ENCODE results near the gene GP2. TPM values are rescaled to one million over a fixed set of nuclear protein-coding genes. Genes with fewer than 3 reads are reported as not detected.
"Not testable (repeated sequence)": the region's sequence is repeated elsewhere in the genome, so short reads cannot be mapped to it uniquely, and the experiment has no call there.

The GP2 gene
- polyA plus RNA-seq, 1 donor = 7.0 TPM

DNA sequence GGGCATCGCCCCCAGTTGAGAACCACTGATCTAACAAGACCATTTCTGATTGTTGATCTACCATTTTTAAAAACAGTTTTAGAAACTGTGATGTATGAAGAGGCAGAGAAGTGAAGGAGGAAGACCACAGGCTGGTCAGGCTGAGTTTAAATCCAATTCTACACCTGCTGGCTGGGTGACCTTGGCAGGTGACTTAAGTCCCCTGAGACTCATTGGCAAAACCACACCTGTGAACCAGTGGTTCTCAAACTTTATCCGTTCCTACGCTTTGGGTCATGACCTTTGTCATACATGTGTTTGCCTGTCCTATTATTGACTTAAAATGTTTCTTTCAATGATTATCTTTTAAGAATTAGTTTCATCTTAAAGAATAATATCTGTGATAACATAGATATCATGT is 2.3 kb downstream of the GP2 start:
- no peak for DNase-seq

DNA sequence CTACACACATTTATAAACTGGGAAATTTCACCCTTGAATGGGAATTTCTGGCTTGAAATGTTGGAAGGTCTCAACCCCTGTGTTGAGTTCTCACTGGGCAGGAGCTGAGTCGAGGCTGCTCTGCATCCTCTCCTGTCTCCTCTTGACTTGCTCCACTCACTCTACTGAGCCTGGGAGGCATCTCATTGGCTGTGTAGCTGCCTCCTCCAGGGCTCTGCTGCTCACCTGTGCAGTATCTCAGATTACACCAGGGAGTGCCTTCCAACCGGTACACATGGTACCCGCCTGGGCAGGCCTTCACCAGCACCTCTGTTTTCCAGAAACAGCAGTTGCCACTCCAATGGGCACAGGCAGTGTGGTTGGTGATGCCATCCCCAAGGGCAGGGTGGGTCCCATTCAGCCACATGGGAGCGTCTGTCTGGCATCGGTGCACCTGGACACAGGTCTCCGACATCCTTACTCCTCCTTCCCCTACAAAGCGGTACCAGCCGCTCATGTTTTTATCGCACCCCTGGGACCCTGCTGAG is 3.7 kb downstream of the GP2 start:
- no peak for DNase-seq

DNA sequence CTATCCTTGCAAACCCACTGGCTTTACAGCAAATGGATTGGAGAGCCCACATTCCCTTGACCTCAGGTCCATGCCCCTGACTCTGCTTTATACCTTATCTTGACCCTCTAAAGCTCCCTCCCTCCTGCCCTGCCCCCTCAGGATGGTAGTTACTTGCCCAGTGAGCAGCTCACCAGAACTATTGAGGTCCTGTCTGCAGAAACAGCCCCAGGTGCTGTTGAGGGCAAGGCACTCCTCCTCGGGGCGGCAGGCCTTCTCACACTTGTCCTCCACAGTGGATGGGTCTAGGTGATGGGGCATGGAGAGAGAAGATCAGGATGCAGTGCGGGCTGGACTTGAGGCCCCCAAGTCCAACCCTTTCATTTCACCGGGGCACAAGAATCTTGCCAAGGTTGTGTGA is 4.6 kb downstream of the GP2 start:
- DNase-seq = no peak

DNA sequence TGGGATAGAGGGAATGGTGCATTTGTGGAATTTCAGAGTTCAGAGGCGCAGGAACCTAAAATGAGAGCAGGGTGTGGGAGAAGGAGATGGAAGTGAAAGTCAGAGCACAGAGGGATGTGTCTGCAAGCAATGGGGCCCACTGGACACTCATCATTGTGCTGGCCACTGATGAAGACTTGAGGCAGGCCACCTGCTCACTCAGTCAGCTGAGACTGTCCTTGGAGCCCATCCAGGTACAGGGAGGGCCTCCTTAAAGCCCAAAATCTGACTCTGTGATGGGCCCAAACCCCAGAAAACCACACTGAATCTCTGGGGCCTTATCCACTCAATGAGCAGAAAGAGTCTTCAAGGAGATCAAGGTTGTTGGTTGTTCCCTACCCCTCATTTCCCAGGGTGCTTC is 5.6 kb downstream of the GP2 start:
- DNase-seq = no peak

DNA sequence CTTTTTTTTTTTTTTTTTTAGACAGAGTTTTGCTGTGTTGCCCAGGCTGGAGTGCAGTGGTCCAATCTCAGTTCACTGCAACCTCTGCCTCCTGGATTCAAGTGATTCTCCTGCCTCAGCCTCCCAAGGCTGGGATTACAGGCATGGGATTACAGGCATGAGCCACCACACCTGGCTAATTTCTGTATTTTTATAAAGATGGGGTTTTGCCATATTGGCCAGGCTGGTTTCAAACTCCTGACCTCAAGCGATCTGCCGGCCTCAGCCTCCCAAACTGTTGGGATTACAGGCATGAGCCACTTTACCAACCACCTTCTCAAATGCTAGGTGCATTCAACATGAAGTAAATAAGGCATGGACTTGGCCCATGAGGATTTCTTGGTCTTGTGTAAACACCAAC is 6.3 kb downstream of the GP2 start:
- not testable (repeated sequence) for DNase-seq

DNA sequence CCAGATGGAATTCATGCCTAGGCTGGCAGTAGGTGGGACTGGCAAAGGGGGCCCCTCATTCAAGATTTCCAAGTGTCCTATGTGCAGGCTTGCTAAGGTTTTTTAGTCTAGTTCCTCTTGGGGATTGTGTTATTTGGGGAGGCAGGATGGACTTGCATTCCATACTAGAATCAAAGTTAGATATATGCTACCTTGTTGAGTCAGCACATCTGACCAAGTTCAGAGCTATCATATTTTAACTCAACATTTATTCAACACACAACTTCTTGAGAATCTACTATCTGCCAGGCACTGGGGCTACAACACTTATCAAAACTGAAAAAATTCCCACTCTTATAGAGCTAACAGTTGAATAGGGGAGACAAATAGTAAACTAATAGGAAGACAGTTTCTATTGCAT is 6.7 kb downstream of the GP2 start:
- DNase-seq = no peak

DNA sequence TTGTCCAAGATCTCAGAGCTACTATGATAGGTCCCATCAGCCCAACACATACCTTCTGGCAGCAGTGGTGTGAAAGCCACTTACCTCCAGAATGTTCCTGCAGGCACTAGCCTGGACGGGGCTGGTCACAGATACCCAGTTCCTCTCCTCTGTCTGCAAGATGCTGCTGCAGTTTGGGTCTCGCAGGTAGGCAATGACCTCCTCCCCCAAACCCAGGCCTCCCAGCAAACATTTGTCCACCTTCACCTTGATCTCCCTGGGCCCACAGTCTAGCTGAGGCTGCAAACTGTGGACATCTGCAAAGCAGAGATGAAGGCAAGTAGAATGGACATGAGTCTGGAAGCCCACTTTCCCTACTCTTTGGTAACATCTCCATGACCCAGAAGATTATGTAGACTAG is 7.1 kb downstream of the GP2 start:
- no peak for DNase-seq

DNA sequence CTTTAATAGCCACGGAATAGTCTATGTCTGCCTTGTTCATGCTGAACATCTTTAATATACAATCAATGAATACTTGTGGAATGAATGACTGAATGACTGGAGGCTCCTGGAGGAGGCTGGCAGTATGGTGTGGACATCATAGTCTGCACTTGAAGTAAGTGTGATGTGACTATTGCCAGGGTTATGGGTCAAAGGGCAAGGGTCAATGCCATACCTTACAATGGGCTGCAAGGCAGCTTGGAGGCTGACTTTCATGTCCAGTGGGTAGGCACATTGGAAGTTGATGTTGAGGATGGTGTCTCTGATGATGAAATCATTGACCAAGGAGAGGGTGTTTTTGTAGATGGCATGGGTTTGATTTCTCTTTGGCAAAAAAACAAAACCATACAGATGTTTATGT is 7.9 kb downstream of the GP2 start:
- DNase-seq = no peak

DNA sequence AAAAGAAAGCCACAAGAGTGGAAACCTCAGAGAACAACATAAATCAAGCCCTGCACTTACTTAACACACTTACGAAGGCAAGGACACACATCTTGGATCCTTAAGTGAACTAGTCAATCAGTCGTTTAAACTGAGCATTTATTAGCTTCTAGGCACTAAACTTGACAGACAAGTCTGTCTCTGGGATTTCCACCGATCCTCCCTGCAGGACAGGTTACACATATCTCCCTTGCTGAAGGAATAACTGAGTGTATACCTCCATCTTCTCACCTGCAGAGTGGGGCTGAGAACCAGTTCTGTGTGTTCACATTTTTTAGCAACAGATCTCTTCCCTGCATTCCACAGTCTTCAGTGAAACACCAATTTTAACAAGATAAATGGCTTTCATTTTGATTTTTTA is 8.9 kb downstream of the GP2 start:
- DNase-seq = no peak

DNA sequence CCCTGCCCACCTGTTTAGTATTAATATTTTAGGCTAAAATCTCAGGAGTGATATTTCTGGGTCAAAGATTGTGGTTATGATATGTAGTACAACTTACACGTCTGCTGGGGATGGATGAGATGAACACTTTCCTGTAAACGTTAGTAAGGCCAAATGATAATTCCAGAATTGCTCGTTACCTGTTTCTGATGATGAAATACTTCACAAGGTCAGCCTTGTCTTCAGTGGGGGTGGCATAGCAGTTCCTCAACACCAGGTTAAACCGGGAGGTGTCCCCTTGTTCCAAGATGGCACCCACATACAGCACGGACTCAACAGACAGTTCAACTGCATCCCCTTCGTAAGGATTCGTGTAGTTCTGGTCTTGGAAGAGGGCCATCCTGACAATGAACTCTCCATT is 9.3 kb downstream of the GP2 start:
- DNase-seq = no peak

DNA sequence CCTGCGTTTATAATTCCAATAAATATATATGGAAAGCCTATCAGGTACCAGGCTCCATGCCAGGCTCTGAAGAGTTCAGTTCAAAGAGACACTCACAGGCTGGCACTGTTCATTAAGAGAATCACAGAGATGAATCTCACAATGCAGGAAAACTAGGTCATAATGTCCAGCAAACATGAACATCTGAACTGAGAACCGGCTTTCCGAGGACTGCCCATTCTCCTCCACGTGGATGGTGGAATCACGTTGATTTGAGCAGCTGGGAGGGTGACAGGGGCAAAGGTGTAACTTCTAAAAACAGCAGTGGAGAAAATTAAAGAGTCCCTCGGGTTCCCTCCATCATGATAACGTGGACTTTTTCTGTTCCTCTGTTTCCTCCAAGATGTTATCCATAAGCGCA is 10.2 kb downstream of the GP2 start:
- DNase-seq = no peak

DNA sequence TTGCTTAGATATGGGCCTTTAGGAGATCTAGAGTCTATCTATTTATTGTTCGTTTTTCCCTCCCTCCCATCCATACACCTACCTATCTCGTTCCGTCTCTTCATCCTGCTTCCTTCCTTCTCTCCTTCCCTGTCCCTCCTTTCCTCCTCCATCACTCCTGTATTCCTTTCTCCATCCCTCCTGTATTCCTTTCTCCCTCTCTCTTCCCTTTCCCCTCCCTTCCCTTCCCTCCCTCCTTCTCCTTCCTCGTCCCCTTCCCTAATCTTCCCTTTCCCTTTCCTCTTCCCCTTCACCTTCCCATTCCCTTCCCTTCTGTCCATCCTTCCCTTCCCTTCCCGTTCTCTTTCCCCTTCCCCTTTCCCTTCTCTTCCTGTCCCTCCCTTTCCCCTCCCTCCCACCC is 10.6 kb downstream of the GP2 start:
- DNase-seq = no peak

DNA sequence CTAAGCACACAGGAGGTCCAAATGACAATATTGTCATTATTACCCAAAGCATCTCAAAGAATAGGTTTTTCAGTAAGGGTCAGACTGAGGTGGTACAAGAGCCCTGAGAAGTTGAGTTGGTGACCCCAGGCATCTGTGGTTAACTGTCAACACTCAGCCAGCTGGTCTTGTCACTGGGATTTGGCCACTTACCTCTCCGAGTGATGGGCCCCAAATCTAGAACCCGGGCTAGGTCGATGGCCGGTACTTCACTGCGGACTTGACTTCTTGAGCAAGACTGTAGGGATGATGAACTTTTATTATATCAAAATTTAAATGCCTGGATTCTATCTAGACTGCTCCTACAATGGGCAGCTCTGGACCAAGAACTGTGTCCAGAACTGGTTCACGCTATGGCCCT is 11.5 kb downstream of the GP2 start:
- DNase-seq = no peak

DNA sequence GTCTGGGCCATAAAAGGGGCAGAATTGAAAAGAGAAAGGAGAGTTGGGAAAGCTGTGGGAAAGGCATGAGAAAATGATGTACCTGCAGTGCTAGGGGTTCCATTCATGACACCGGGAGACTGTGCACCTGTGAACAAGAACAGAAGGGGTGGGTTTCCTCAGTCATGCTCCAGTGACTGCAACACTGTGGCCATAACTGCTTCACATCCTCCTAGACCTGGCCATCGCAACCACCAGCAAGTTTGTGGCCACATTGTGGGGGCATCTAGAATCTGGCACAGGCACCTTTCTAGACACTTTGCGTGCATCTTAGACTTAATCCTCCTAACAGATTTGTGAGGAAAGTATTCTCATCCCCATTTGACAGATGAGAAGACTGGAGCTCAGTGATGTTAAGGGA is 12.7 kb downstream of the GP2 start:
- DNase-seq = no peak

DNA sequence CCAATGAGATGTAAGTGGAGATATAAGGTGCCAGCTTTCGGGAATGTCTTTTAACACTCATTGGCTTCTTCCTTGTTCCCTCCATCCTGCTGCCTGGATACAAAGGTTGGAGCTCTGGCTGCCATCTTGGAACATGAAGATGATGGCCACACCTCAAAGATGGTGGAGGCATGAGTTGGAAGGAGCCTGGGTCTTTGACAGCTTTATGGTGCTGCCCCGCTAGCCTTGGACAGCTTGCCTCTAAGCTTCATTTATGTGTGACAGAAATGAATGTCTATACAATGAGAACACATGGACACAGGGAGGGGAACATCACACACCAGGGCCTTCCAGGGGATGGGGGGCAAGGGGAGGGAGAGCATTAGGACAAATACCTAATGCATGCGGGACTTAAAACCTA is 13.6 kb downstream of the GP2 start:
- DNase-seq = no peak

DNA sequence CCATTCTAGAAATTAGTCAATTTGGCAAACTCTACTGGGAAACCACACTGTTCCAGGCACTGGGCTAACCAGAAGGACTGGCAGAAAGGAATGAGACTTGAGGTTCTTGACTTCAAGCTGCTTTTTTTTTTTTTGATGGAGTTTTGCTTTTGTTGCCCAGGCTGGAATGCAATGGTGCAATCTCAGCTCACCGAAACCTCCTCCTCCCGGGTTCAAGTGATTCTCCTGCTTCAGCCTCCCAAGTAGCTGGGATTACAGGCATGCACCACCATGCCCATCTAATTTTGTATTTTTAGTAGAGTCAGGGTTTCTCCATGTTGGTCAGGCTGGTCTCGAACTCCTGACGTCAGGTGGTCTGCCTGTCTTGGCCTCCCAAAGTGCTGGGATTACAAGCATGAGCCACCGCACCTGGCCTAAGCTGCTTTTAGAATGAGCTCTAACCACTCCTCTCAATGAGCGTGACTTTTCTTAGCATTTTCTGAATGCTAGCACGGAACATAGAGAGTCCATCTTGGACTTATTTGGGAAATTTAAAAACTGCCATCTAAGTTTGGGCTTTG is 14.7 kb downstream of the GP2 start:
- DNase-seq = not testable (repeated sequence)

DNA sequence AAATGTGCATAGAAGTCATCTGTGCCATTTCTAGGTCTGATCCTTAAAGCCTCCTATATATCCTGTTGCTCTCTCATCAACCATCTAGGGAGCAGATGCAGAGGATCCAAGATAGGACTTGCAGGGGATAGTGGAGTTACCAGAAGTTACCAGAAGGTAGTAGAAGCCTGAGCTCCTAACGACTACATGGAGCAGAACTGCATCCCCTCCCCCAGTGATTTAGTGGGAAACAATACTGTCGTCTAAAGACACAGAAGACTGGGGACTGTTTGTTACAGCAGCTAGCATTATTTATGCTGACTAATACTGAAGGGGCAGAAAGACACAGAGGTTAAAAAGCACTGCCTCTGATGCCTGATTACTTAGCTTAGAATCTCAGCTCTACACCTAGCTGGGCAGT is 15.8 kb downstream of the GP2 start:
- DNase-seq = no peak

DNA sequence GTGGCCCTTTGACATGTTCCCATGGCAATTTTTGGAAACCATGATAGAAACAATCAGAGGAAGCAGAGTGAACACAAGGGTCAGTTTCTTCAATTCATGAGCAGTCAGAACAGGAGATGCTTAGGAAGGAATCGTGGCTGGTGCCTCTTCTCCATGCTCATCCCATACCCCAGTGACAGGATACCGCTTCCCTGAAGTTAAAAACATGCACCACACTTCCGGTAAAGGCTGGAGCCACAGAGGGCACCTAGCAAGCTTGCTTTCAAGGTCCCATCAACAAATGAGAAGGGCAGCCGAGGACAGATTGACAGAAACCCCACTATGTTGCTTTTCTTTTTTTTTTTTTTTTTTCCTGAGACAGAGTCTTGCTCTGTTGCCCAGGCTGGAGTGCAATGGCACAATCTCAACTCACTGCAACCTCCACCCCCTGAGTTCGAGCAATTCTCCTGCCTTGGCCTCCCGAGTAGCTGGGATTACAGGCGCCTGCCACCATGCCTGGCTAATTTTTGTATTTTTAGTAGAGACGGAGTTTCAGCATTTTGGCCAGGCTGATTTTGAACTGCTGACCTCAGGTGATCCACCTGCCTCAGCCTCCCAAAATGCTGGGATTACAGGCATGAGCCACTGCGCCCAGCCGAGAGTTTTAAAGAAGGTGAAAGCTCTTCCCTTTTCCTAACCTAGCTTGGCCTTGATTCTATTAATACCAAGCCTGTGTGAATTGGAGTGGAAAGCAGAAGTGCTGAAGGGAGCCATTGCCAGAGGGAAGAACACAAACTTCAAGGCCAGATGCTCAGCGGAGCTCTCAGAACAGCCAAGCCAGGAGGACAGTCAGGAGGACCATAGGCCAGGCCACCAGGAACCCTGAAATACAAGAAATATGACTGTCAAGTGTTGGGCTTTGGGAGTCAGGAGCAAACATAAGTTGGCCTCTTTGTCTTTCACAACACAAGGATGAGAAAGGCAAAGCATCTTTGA is 16.6 kb downstream of the GP2 start:
- DNase-seq = no peak

DNA sequence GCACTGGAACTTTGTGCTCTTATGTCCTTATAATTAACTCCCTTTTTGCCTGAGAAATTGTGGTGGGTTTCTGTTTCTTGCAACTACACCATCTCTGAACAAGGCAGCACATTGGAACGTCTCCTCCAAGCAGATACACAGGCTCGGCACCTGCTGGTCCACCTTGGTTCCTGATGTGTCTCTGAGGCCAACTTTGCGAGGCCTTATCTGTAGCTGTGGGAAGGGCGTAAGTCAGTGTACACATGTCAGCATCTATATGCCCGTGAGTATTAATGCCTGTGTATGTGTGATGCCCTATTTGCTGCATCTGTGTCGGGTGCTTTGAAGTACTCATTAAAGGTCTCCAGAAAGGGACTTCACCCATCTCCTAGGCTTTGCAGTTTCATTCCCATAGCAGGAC is 17.5 kb downstream of the GP2 start:
- no peak for DNase-seq

DNA sequence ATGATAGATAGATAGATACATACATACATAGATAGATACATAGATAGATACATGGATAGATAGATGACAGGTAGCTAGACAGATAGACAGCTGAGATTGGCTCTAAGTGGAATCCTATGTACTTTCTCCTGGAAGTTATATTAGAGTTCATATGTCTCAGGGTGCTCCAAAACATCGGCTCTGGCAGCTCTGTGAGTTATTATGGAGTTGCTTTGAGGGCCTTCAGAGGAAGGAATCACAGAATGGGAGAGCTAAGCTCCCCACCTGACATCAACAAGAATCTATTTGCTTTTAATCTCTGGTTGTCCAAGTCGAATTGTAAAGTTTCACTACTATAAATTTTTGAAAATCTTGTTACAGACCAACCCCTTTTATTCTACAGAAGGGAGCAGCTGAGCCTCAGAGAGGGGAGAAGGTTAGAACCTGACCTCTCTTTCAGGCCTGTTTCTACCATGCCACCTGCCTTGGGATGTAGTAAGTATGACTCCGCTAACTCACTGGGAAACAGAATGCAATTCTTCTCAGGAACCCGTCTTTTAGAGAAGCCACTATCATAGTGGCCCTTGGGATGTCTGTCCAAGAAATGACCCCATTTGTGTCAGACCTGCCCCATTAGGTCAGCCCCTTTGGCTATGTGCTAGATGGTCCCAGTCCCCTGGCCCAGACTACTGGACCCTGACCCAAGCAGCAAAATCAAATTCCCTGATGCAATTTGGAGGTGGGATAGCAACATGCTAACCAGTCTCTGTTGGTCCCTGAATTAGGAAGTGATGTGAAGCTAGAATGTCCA is 18.3 kb downstream of the GP2 start:
- no peak for DNase-seq

DNA sequence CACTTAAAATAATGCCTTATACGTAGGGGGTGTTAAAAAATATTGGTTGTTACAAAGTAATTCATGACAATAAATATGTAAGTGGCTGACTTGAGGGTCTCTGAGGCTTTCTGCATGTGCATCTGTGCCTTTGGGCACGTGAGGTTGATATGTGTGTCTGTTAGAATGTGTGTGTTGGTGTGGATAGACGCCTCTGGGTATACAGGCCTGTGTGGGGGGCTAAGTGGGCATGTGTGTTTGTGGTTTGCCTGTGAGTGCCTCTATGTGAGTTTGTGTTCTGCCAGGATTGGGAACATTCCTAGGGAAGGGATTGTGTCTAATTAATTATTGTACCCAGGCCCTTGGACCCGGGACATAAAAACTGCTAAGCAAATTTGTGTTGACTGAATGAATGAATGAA is 19.0 kb downstream of the GP2 start:
- no peak for DNase-seq

DNA sequence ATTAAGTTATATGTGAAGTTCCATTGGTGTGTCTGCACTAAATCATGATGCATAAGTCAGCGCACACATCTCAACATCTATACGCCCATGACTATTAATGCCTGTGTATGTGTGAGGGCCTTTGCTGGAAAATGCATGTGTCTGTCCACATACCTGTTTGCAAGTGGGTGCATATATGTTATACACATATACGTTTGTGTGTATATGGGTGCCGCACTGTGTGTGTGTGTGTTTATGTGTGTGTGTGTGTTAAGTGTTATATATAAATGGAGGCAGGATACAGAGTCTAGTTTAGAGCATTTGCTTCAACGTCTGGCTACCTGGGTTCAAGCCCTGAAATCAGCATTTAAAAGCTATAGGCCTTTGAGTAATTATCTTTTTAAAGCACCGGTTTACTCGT is 19.5 kb downstream of the GP2 start:
- no peak for DNase-seq

DNA sequence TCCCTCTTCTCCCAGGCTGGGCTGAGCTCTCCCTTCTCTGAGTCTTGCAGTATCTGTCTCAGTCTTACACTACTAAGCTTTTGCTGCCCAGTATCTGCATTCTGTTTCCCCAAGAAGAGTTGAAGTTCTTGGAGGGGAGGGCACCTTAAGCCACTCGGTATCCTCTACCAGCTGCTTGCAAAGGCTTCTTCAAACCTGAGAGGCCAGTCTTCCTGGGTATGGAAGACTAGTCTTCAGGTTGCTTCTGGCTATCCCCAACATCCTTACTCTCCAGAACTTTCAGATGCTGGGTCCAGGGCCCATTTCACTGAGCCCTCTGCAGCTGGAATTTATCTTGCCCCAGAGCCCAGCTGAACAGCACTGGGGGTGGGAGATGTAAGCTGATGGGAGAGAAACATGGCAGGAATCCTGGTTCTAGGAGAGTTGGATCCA is 20.1 kb downstream of the GP2 start:
- no peak for DNase-seq
